ENCODE results near the gene MLC1. TPM values are rescaled to one million over a fixed set of nuclear protein-coding genes. Genes with fewer than 3 reads are reported as not detected.

Gene MLC1
- polyA plus RNA-seq, 1 donor, result 1.3 TPM

DNA sequence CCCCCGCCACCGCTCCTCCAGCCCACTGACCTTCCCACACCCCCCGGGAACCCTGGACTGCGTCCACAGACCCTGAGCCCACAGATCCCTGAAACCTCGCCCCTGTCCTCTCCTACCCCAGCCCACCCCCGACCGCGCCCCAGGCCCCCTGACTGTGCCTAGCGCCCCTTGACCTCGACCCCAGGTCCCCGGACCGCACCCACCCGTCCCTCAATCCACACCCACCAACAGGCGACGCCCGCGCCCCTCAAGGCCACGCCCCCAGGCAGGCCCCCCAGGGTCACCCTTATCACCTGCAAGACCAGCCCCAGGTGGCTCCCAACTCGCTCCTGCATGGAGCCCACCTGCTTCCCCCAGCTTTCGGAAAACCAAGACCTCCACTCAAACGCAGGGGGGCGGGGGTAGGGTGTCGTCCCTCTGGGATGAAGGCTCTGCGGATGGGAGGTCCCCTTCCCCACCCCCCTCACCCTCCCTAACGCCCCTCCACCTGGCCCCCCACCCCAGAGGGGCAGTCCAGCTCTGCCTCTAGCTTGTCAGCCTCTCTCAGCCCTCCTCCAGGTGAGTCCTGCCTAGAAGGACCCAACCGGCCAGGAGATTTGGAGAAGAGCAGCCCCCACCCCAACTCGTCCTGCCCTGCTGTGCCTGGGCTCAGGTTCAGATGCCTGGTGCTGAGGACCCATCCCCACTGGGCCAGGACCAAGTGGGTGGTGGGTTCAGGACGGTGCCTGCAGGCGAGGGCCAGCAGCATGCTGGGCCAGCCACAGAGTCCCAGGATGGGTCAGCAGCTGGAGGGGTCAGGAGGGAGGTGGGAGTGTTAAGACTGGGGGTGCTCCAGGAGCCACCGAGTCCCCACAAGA, 69.5 kb downstream of the MLC1 start:
- no peak for DNase-seq

- DNase-seq, result no peak
Observed at GRCh38 chr22:50014655-50015401, 70.4 kb downstream of the MLC1 start.

DNA sequence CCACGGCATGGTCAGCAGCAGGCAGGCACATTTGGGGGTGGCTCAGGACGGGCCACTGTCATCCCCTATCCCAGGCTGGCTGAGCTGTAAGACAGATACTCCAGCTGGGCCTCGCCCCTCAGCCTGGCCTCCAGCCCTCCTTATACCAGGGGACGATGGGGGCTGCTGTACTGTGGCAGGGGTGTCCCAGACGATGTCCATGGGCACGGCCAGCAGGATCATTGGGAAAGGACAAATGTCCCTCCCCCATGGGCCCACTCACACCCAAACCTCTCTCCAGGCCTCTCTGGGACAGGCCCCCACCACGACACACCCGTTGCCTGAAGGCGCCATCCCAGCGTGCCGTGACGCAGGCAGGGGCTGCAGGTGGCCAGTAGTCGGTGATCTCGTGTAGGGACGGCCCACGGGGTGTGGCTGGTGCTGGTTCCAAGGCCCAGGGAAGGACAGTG, 71.1 kb downstream of the MLC1 start:
- no peak for DNase-seq

DNA sequence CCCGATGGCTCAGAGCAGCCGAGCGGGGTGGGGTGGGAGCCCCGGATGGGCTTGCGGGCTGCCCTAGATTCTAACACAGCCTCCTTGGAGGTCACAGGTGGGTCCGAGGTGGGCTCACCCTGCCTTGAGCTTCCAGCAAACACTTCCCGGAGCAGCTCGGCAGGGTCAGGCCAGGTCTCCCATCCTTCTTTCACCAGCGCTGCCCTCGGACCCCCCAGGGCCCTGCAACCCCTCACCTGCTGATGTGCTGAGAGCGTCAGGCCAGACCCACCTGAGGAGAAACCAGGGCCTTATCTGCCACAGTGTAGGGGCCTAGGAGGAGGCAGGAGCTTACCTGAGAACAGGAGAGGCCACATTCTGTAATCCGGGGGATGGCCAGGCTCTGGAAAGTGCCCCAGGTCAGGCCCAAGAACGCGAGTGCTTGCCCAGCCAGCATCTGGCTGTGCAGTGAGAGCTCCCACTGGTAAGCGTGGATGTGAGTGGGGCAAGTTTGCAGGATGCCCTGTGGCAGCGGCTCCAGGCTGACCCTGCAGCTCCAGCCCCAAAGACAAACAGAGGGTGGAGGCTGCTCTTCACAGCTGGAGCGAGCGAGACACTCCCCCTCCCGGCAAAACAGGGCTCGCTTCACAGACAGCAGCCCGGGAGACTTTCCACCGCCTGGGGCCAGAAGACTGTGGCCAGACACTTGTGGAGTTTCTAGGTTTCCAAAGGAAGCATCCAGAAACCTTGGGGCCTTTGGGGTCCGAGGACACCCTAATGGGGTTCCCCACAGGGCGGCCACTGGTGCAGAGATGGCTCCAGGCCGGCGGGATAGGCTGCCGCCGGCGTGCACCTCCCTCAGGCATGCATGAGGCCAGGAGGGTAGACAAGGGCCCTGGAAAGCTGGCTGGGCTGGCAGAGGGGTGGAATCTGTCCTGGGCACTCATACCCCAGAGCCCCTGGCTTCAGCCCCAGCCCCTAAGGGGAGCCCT, 72.7 kb downstream of the MLC1 start, which contains the start of gene IL17REL:
Gene IL17REL, minus strand, starts transcription at position 555 of the 971 bp plus-strand sequence. Its CDS starts 119 bp downstream, at position 436.
- no peak for DNase-seq

GRCh38 chr22:50011447-50012210, 73.6 kb downstream of the MLC1 start:
- DNase-seq, result no peak

DNA sequence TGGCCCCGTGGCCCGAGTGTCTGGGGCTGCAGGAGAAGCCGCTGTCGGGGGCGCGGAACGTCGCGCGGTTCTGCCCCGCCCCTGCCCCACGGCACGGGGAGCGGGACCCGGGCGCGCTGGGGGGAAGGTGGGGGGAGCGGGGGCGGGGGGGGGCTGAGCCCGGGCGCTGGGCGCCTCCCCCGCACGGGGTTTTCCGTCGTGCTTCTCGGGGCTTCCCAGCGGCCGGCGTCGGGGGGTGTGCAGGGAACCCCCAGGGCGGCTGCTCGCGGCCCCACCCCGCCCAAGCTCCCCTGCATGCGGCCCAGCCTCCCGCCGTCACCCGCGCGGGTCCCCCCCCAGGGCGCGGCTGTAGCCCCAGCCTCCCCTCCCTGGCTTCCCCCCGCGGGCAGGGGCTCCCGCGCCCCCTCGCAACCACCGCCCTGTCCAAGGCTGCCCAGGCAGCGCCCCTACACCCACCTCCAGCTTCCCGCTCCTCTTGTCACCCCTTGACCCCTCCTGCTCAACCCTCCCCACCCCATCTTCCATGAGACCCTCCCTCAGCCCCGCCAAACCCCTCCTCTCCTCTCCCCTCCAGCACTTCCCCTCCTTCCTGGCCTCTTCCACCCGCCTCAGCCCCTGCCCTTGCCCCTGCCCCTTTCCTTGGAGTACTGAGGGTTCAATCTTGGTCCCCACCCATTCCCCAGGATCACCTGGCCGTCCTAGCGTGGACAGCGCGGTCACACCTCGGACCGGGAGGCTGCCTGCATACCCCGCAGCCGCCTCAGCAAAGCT, 74.4 kb downstream of the MLC1 start:
- DNase-seq, result no peak

- DNase-seq, result no peak
Observed at GRCh38 chr22:50009765-50010675, 75.2 kb downstream of the MLC1 start.

Other genes with a start within 250 kb of the MLC1 start
- 13.5 TPM for gene ZBED4, start 231.6 kb downstream of the MLC1 start, polyA plus RNA-seq (ENCODE audit: insufficient read length)
- gene ALG12, start 167.0 kb downstream of the MLC1 start, polyA plus RNA-seq (ENCODE audit: insufficient read length), result 16.4 TPM
- 19.4 TPM for gene CRELD2, start 166.8 kb downstream of the MLC1 start, polyA plus RNA-seq (ENCODE audit: insufficient read length)
- gene PIM3, start 124.7 kb downstream of the MLC1 start, polyA plus RNA-seq (ENCODE audit: insufficient read length), result 19.8 TPM
- gene IL17REL, start 72.7 kb downstream of the MLC1 start, polyA plus RNA-seq (ENCODE audit: insufficient read length), result not detected
- gene TTLL8, start 27.1 kb downstream of the MLC1 start, polyA plus RNA-seq (ENCODE audit: insufficient read length), result not detected
- 0.58 TPM for gene MOV10L1, start 4.6 kb upstream of the MLC1 start, polyA plus RNA-seq (ENCODE audit: insufficient read length)
- 0.14 TPM for gene PANX2, start 85.3 kb upstream of the MLC1 start, polyA plus RNA-seq (ENCODE audit: insufficient read length)
- gene TRABD, start 100.5 kb upstream of the MLC1 start, polyA plus RNA-seq (ENCODE audit: insufficient read length), result 23.3 TPM
- gene SELENOO, start 115.6 kb upstream of the MLC1 start, polyA plus RNA-seq (ENCODE audit: insufficient read length), result 17.8 TPM
- gene TUBGCP6, start 159.6 kb upstream of the MLC1 start, polyA plus RNA-seq (ENCODE audit: insufficient read length), result 33.5 TPM
- 20.5 TPM for gene HDAC10, start 165.8 kb upstream of the MLC1 start, polyA plus RNA-seq (ENCODE audit: insufficient read length)
- 29.1 TPM for gene MAPK12, start 176.3 kb upstream of the MLC1 start, polyA plus RNA-seq (ENCODE audit: insufficient read length)
- gene MAPK11, start 185.0 kb upstream of the MLC1 start, polyA plus RNA-seq (ENCODE audit: insufficient read length), result 7.4 TPM
- gene PLXNB2, start 222.2 kb upstream of the MLC1 start, polyA plus RNA-seq (ENCODE audit: insufficient read length), result 109 TPM
- gene DENND6B, start 241.6 kb upstream of the MLC1 start, polyA plus RNA-seq (ENCODE audit: insufficient read length), result 5.5 TPM